Measurements from ENCODE around the gene GNLY.

DNA sequence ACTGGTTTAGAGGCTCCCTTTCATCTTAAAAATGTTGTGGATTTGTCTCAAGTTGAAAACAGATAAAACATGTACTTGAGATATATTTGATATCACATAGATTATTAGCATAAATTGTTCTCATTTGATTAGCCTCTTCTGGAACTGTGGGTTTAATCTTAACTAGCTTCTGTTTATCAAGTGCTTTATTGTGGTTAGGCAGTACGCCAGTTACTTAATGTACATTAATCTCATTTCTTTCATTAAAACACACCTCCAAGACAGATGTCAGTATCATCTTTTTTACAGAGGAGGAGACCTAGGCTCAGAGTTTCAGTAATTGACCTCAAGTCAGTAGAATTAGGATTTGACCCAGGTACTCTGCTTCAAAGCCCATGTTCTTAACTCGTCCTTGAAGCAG is 48.0 kb upstream of the GNLY start:
- TF ChIP-seq, protein P1, sequence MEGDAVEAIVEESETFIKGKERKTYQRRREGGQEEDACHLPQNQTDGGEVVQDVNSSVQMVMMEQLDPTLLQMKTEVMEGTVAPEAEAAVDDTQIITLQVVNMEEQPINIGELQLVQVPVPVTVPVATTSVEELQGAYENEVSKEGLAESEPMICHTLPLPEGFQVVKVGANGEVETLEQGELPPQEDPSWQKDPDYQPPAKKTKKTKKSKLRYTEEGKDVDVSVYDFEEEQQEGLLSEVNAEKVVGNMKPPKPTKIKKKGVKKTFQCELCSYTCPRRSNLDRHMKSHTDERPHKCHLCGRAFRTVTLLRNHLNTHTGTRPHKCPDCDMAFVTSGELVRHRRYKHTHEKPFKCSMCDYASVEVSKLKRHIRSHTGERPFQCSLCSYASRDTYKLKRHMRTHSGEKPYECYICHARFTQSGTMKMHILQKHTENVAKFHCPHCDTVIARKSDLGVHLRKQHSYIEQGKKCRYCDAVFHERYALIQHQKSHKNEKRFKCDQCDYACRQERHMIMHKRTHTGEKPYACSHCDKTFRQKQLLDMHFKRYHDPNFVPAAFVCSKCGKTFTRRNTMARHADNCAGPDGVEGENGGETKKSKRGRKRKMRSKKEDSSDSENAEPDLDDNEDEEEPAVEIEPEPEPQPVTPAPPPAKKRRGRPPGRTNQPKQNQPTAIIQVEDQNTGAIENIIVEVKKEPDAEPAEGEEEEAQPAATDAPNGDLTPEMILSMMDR (conservative IDR thresholded peaks at IDR 0.05 in 1 of 2, IDR thresholded peaks at IDR 0.05 in 1 of 2; ENCODE audit: extremely low read depth in 1 of 2, insufficient read depth in 1 of 2, low read depth in 1 of 2, low read length in 2 of 2): no peak
- no peak for TF ChIP-seq EZH2 (IDR thresholded peaks at IDR 0.05; ENCODE audit: borderline replicate concordance, low read length)
